IMR-90 (cell line): ENCODE results near the gene WDR89. TPM values are rescaled to one million over a fixed set of nuclear protein-coding genes. Genes with fewer than 3 reads are reported as not detected.
"Not testable (repeated sequence)": the region's sequence is repeated elsewhere in the genome, so short reads cannot be mapped to it uniquely, and the experiment has no call there.

ENCODE experiments used
- ATAC-seq: fragments of 200-7000 bp; cut with Tn5 transposase; 2 replicates; pipeline ENCODE4 v1.9.1; 2020; ENCODE audit warnings: low read depth, mild to moderate bottlenecking, moderate library complexity
- BruUV-seq: library from RNA; stranded (reverse); fragments of 400-500 nt; replicated peaks from 2 replicates; lab custom pipeline; 2021; lab: Mats Ljungman, UMichigan
- CTCF ChIA-PET: fragments of 300-600 bp; formaldehyde crosslinking; extraction: SDS; loops from one replicate; lab custom pipeline; 2021; ENCODE audit warnings: antibody characterized with exemption; lab: Yijun Ruan, JAX
- POLR2A ChIA-PET: fragments of 300-600 bp; sonication (Branson Sonifier 250); formaldehyde crosslinking; loops from one replicate; lab custom pipeline; 2022; ENCODE audit warnings: antibody characterized with exemption; ENCODE audit not compliant: unreplicated experiment; lab: Charles Lee
- DNase-seq: peaks from one replicate; pipeline ENCODE4 v3.0.0; 2013
- H2AFZ ChIP-seq: replicated peaks from 2 replicates; pipeline ENCODE3; 2013; ENCODE audit warnings: low read length, mild to moderate bottlenecking; ENCODE audit not compliant: poor library complexity
- H2AK5ac ChIP-seq: 2 replicates; pipeline ENCODE4 v1.6.1; 2013; ENCODE audit warnings: low read depth, low read length, inconsistent platforms
- H2AK9ac ChIP-seq: replicated peaks from 2 replicates; pipeline ENCODE3; 2013; ENCODE audit warnings: mild to moderate bottlenecking, low read depth, low read length, moderate library complexity; ENCODE audit not compliant: poor library complexity
- H2BK120ac ChIP-seq: 2 replicates; pipeline ENCODE4 v1.6.1; 2013; ENCODE audit warnings: low read depth, low read length, inconsistent platforms
- H2BK15ac ChIP-seq: 3 replicates; pipeline ENCODE4 v1.6.1; 2013; ENCODE audit warnings: low read depth, low read length, inconsistent platforms
- H2BK20ac ChIP-seq: 2 replicates; pipeline ENCODE4 v1.6.1; 2013; ENCODE audit warnings: low read depth, mild to moderate bottlenecking, inconsistent platforms, low read length, moderate library complexity
- H2BK5ac ChIP-seq: 2 replicates; pipeline ENCODE4 v1.6.1; 2013; ENCODE audit warnings: mild to moderate bottlenecking, low read depth, low read length, inconsistent platforms; ENCODE audit not compliant: poor library complexity, severe bottlenecking
- H3K14ac ChIP-seq: replicated peaks from 2 replicates; pipeline ENCODE4 v1.6.1; 2013; ENCODE audit warnings: low read depth, low read length, inconsistent platforms
- H3K18ac ChIP-seq: 2 replicates; pipeline ENCODE4 v1.6.1; 2013; ENCODE audit warnings: low read depth, low read length, control low read depth
- H3K23ac ChIP-seq: 2 replicates; pipeline ENCODE4 v1.6.1; 2013; ENCODE audit warnings: low read depth, low read length, inconsistent platforms
- H3K27ac ChIP-seq: 2 replicates; pipeline ENCODE4 v1.5.1; 2013; ENCODE audit warnings: mild to moderate bottlenecking, control low read depth, low read length; ENCODE audit not compliant: insufficient read depth
- H3K27me3 ChIP-seq: 2 replicates; pipeline ENCODE4 v1.6.1; 2013; ENCODE audit warnings: low read length; ENCODE audit not compliant: control insufficient read depth, insufficient read depth
- H3K36me3 ChIP-seq: 2 replicates; pipeline ENCODE4 v1.6.1; 2013; ENCODE audit warnings: low read length, mixed read lengths; ENCODE audit not compliant: control insufficient read depth, insufficient read depth
- H3K4ac ChIP-seq: 2 replicates; pipeline ENCODE4 v1.6.1; 2013; ENCODE audit warnings: low read depth, low read length, inconsistent platforms
- H3K4me1 ChIP-seq: 2 replicates; pipeline ENCODE4 v1.6.1; 2013; ENCODE audit warnings: low read length, mixed read lengths; ENCODE audit not compliant: control insufficient read depth, insufficient read depth
- H3K4me2 ChIP-seq: 2 replicates; pipeline ENCODE4 v1.6.1; 2013; ENCODE audit warnings: low read depth, mild to moderate bottlenecking, control low read depth, low read length, moderate library complexity
- H3K4me3 ChIP-seq: 2 replicates; pipeline ENCODE4 v1.5.1; 2013; ENCODE audit warnings: low read depth, mild to moderate bottlenecking, control low read depth, low read length, moderate library complexity; ENCODE audit not compliant: insufficient read depth
- H3K56ac ChIP-seq: 2 replicates; pipeline ENCODE4 v1.6.1; 2013; ENCODE audit warnings: low read length, inconsistent platforms; ENCODE audit not compliant: insufficient read depth; ENCODE audit errors: extremely low read depth
- H3K79me1 ChIP-seq, 2 experiments: 2 replicates each; pipeline ENCODE4 v1.6.1; 2013; ENCODE audit warnings: low read length in 2 of 2, inconsistent platforms in 1 of 2, low read depth in 1 of 2
- H3K9ac ChIP-seq: 2 replicates; pipeline ENCODE4 v1.6.1; 2013; ENCODE audit warnings: low read depth, low read length, control low read depth
- H3K9me1 ChIP-seq: 2 replicates; pipeline ENCODE4 v1.6.1; 2013; ENCODE audit warnings: low read length, inconsistent platforms; ENCODE audit not compliant: insufficient read depth
- H3K9me3 ChIP-seq: 2 replicates; pipeline ENCODE4 v1.6.1; 2013; ENCODE audit warnings: low read length; ENCODE audit not compliant: control insufficient read depth, insufficient read depth
- H4K20me1 ChIP-seq: 2 replicates; pipeline ENCODE4 v1.6.1; 2013; ENCODE audit warnings: low read length, inconsistent platforms; ENCODE audit not compliant: insufficient read depth
- H4K5ac ChIP-seq: 2 replicates; pipeline ENCODE4 v1.6.1; 2013; ENCODE audit warnings: mild to moderate bottlenecking, low read depth, low read length, control low read depth
- H4K8ac ChIP-seq, 2 experiments: 2 replicates each; pipeline ENCODE4 v1.6.1; 2013; ENCODE audit warnings: low read depth in 2 of 2, low read length in 2 of 2, control low read depth in 1 of 2, inconsistent platforms in 1 of 2
- H4K91ac ChIP-seq: 2 replicates; pipeline ENCODE4 v1.6.1; 2013; ENCODE audit warnings: low read depth, low read length, inconsistent platforms; ENCODE audit not compliant: insufficient read depth
- CEBPB ChIP-seq: IDR thresholded peaks from 2 replicates; pipeline ENCODE4 v1.6.1; 2012; ENCODE audit warnings: low read depth, low read length, improper control_type of control experiment
- CHD1 ChIP-seq: IDR thresholded peaks from 2 replicates; pipeline ENCODE4 v1.6.1; 2012; ENCODE audit warnings: low read depth, low read length, improper control_type of control experiment
- CTCF ChIP-seq: conservative IDR thresholded peaks from 2 replicates; pipeline ENCODE4 v1.5.1; 2012; ENCODE audit warnings: mild to moderate bottlenecking, low read depth, low read length, improper control_type of control experiment
- MAZ ChIP-seq: IDR thresholded peaks from 2 replicates; pipeline ENCODE4 v1.6.1; 2012; ENCODE audit warnings: low read depth, mild to moderate bottlenecking, low read length, improper control_type of control experiment, moderate library complexity, borderline replicate concordance
- NFE2L2 ChIP-seq: fragments of 150-350 bp; IDR thresholded peaks from 2 replicates; pipeline ENCODE4 v1.6.1; 2016; ENCODE audit warnings: low read depth, mild to moderate bottlenecking, low read length
- RFX5 ChIP-seq: IDR thresholded peaks from 2 replicates; pipeline ENCODE4 v1.8.0; 2012; ENCODE audit warnings: low read depth, mild to moderate bottlenecking, low read length, moderate library complexity
- USF2 ChIP-seq: fragments of 150-350 bp; IDR thresholded peaks from 2 replicates; pipeline ENCODE4 v1.6.1; 2017; ENCODE audit warnings: mild to moderate bottlenecking, antibody characterized with exemption, low read length, low read depth
- WGBS, 2 experiments: methylation state at CpG; one replicate each; pipeline versions ENCODE4 v1.1.5 to v1.1.7; 2013; ENCODE audit warnings: missing lambda C conversion rate in 2 of 2; ENCODE audit not compliant: insufficient read length in 1 of 2; ENCODE audit errors: extremely low coverage in 2 of 2; 5-methylcytosine and 5-hydroxymethylcytosine counted together
- dilution Hi-C: fragments of 300-500 bp; cut with HindIII; formaldehyde crosslinking; loops from one replicate; pipeline ENCODE4 v1.14.3; 2018; ENCODE audit warnings: low sequenced_read_pairs; ENCODE audit not compliant: unreplicated experiment
- in situ Hi-C: fragments of 300-500 bp; cut with MboI; formaldehyde crosslinking; loops from 3 replicates; pipeline ENCODE4 v1.14.3; 2019; ENCODE audit warnings: low sequenced_read_pairs, inconsistent platforms, mixed read lengths
- intact Hi-C: fragments of 100-400 bp; cut with micrococcal nuclease; formaldehyde crosslinking; loops from 2 replicates; pipeline ENCODE4 v1.10.0; 2022
- polyA plus RNA-seq, 3 experiments: library from polyadenylated mRNA; depleted of rRNA; stranded (reverse); fragments of >200 nt; gene quantifications; 2 replicates each; pipeline ENCODE4 v1.2.3, GENCODE V29; 2012; ENCODE audit warnings: low replicate concordance in 1 of 3
- total RNA-seq: library from RNA; depleted of rRNA; stranded (reverse); fragments of >200 nt; gene quantifications from 2 replicates; pipeline ENCODE4 v1.2.3, GENCODE V29; 2012

WDR89 gene
- total and polyA plus RNA-seq, 2 of the 4 experiments (the other 2 are of a cell fraction): 4.3 to 10.2 TPM

- peaks cover 10 to 20% of the 10 kb centered on the region in 2 experiments for H3K79me1 ChIP-seq
- H2BK20ac ChIP-seq: no peak overlapping the region
- no peaks in the 10 kb centered on the region for H3K9me1 ChIP-seq
- no peaks in the 10 kb centered on the region for H3K27me3 ChIP-seq
- H4K91ac ChIP-seq: no peak overlapping the region
- no peak overlapping the region for H3K18ac ChIP-seq
- H4K20me1 ChIP-seq: no peaks in the 10 kb centered on the region
- no peak overlapping the region for H3K9ac ChIP-seq
- ATAC-seq (no peak), DNase-seq (no peak)
- TF ChIP-seq USF2: no peak
- TF ChIP-seq NFE2L2: no peak
- TF ChIP-seq CEBPB: no peak
- TF ChIP-seq CHD1: no peak
- no peak for TF ChIP-seq RFX5
- no peak for TF ChIP-seq CTCF
- no peak for TF ChIP-seq MAZ
- H3K27ac ChIP-seq: no peak overlapping the region
- no TSS peak for BruUV-seq
- no peak overlapping the region for H3K56ac ChIP-seq
- H3K4me1 ChIP-seq: no peaks in the 10 kb centered on the region
- intact Hi-C loops (no loop called here), dilution Hi-C loops (no loop called here), in situ Hi-C loops (no loop called here)
- H3K4me3 ChIP-seq: no peak overlapping the region
- no CpG with 5 or more reads among the region's 4 CpGs for WGBS, 2 experiments
- H2BK5ac ChIP-seq: no peak overlapping the region
- no peak overlapping the region for H3K4ac ChIP-seq
- ChIA-PET POLR2A (no interaction called here), CTCF (no interaction called here)
- H2AFZ ChIP-seq: no peak overlapping the region
- no peak overlapping the region for H2AK5ac ChIP-seq
- no peak overlapping the region for H3K14ac ChIP-seq
- H2AK9ac ChIP-seq: no peak overlapping the region
- H4K5ac ChIP-seq: no peak overlapping the region
- H2BK15ac ChIP-seq: no peak overlapping the region
- no peak overlapping the region for H3K4me2 ChIP-seq
- H3K36me3 ChIP-seq: 0 out of 2 replicates have a peak, but pooled peaks cover 3% of the 10 kb centered on the region
- H3K9me3 ChIP-seq: no peaks in the 10 kb centered on the region
- H2BK120ac ChIP-seq: no peak overlapping the region
- H3K23ac ChIP-seq: no peak overlapping the region
- H4K8ac ChIP-seq: no peak overlapping the region
Measured at GRCh38 chr14:63624203-63624602, 17.5 kb downstream of the WDR89 start.

GRCh38 chr14:63621975-63622374 is 19.7 kb downstream of the WDR89 start:
- H4K8ac ChIP-seq, H2AK9ac ChIP-seq, H2BK15ac ChIP-seq, H2BK120ac ChIP-seq, H4K5ac ChIP-seq, H4K20me1 ChIP-seq, H3K36me3 ChIP-seq, BruUV-seq, H3K9ac ChIP-seq, ATAC-seq, H2BK20ac ChIP-seq, dilution Hi-C loops, H3K14ac ChIP-seq, H3K4ac ChIP-seq, POLR2A ChIA-PET, H4K91ac ChIP-seq, H3K4me1 ChIP-seq, H3K18ac ChIP-seq, CTCF ChIA-PET, intact Hi-C loops, H3K27ac ChIP-seq, H3K9me1 ChIP-seq, H3K4me2 ChIP-seq, H3K27me3 ChIP-seq, in situ Hi-C loops, H2BK5ac ChIP-seq, H2AFZ ChIP-seq, H2AK5ac ChIP-seq, H3K4me3 ChIP-seq, DNase-seq, H3K9me3 ChIP-seq, H3K56ac ChIP-seq, H3K23ac ChIP-seq: not testable (repeated sequence)
- WGBS, 2 experiments: 92% methylated on average over 2 of the region's 7 CpGs; no CpG with 5 or more reads in 1 of the 2 experiments
- H3K79me1 ChIP-seq: peaks cover 14 to 29% of the 10 kb centered on the region in 2 experiments
